GM19025 (cell line): Measurements from ENCODE around the gene FUCA2.
"Not testable (repeated sequence)": the region's sequence is repeated elsewhere in the genome, so short reads cannot be mapped to it uniquely, and the experiment has no call there.

ENCODE experiments used
- ATAC-seq: cut with Tn5 transposase; IDR thresholded peaks from one replicate; pipeline ENCODE4 v1.9.1; 2021; ENCODE audit warnings: mild to moderate bottlenecking, low read depth, moderate library complexity; ENCODE audit not compliant: unreplicated experiment

Gene FUCA2

DNA sequence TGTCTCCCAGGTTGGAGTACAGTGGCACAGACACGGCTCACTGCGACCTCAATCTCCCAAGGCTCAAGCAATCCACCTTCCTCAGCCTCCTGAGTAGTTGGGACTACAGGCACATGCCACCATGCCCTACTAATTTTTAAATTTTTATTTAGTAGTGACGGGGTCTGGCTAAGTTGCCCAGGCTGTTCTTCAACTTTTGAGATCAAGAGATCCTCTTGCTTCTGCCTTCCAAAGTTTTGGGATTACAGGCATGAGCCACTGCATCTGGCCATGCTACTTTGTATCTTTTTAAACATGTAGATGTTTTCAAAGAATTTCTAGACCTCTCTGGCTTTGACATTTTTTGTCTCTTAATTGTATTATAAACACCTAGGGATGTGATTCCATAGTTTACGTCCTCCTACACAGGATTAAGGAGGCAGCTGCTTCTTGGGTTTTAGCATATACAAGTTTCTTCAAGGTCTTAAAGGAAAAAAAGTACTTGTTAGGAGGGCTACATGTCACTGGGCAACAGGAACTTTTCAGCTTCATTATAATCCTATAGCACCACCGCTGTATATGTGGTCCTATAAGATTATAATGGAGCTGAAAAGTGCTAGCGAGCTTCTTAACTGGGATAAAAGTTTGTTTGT is 62.3 kb downstream of the FUCA2 start:
- ATAC-seq, result no peak

DNA sequence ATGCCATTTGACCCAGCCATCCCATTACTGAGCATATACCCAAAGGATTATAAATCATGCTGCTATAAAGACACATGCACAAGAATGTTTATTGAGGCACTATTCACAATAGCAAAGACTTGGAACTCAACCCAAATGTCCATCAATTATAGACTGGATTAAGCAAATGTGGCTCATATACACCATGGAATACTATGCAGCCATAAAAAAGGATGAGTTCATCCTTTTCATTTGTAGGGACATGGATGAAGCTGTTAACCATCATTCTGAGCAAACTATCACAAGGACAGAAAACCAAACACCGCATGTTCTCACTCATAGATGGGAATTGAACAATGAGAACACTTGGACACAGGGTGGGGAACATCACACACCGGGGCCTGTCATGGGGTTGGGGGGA is 63.7 kb downstream of the FUCA2 start:
- not testable (repeated sequence) for ATAC-seq
